Endometrium (tissue), 2 donors: ENCODE results near the gene CYP27C1.
A peak's percentile ranks its signal among the peaks of the same experiment; 100 is the strongest.
"Not testable (repeated sequence)": the region's sequence is repeated elsewhere in the genome, so short reads cannot be mapped to it uniquely, and the experiment has no call there.

Experiments
- FAIRE-seq: peaks from 2 replicates; lab custom pipeline; 2012; peaks lifted over from hg19 to GRCh38; lab: Jason Lieb, UNC
- donor health status: control.
- donor health status: control.

Gene CYP27C1

GRCh38 chr2:127224135-127224534, 4.0 kb upstream of the CYP27C1 start:
- not testable (repeated sequence) for FAIRE-seq

- no peak for FAIRE-seq
These were observed 849 bp upstream of the CYP27C1 start for GRCh38 chr2:127220768-127221527.

- FAIRE-seq, result no peak
These were observed 678 bp downstream of the CYP27C1 start for GRCh38 chr2:127219171-127220070.

- FAIRE-seq, result no peak
These were observed 1.3 kb downstream of the CYP27C1 start for GRCh38 chr2:127218812-127219170.

GRCh38 chr2:127217470-127218325, 2.4 kb downstream of the CYP27C1 start:
- FAIRE-seq, result no peak

GRCh38 chr2:127216593-127216992, 3.5 kb downstream of the CYP27C1 start:
- no peak for FAIRE-seq

- FAIRE-seq, result no peak
These were observed 4.0 kb downstream of the CYP27C1 start for GRCh38 chr2:127216095-127216494.

- not testable (repeated sequence) for FAIRE-seq
These were observed 5.9 kb downstream of the CYP27C1 start for GRCh38 chr2:127214201-127214600.

GRCh38 chr2:127208313-127208712, 11.8 kb downstream of the CYP27C1 start:
- FAIRE-seq, result no peak

- no peak for FAIRE-seq
These were observed 14.6 kb downstream of the CYP27C1 start for GRCh38 chr2:127205218-127206125.

GRCh38 chr2:127201452-127201851, 18.6 kb downstream of the CYP27C1 start:
- FAIRE-seq, result no peak

- no peak for FAIRE-seq
These were observed 19.1 kb downstream of the CYP27C1 start for GRCh38 chr2:127200962-127201361.

- no peak for FAIRE-seq
These were observed 20.9 kb downstream of the CYP27C1 start for GRCh38 chr2:127199223-127199622.

GRCh38 chr2:127197475-127198385, 22.4 kb downstream of the CYP27C1 start:
- FAIRE-seq, result no peak

- FAIRE-seq, result no peak
These were observed 23.1 kb downstream of the CYP27C1 start for GRCh38 chr2:127196998-127197397.

GRCh38 chr2:127196549-127196948, 23.6 kb downstream of the CYP27C1 start:
- no peak for FAIRE-seq

GRCh38 chr2:127195140-127196074, 24.7 kb downstream of the CYP27C1 start:
- FAIRE-seq, result no peak

- FAIRE-seq, result no peak
These were observed 25.7 kb downstream of the CYP27C1 start for GRCh38 chr2:127194447-127194846.

GRCh38 chr2:127193967-127194280, 26.2 kb downstream of the CYP27C1 start:
- FAIRE-seq, result peak; percentile 94
